GM19035 (cell line): ENCODE data around the gene MEGF10.

ENCODE experiments used
- ATAC-seq: cut with Tn5 transposase; IDR thresholded peaks from one replicate; pipeline ENCODE4 v1.9.1; 2021; ENCODE audit not compliant: unreplicated experiment

MEGF10 gene

GRCh38 chr5:127363403-127363802, 72.8 kb downstream of the MEGF10 start:
- ATAC-seq, result no peak

- no peak for ATAC-seq
These were observed 76.4 kb downstream of the MEGF10 start for GRCh38 chr5:127367029-127367428.

GRCh38 chr5:127367946-127368465, 77.4 kb downstream of the MEGF10 start:
- ATAC-seq, result no peak

- no peak for ATAC-seq
These were observed 79.2 kb downstream of the MEGF10 start for GRCh38 chr5:127369796-127370195.

- ATAC-seq, result no peak
These were observed 80.0 kb downstream of the MEGF10 start for GRCh38 chr5:127370631-127371030.

GRCh38 chr5:127373858-127374491, 83.4 kb downstream of the MEGF10 start:
- ATAC-seq, result no peak

GRCh38 chr5:127375124-127375523, 84.5 kb downstream of the MEGF10 start:
- no peak for ATAC-seq

GRCh38 chr5:127375544-127376091, 85.0 kb downstream of the MEGF10 start:
- no peak for ATAC-seq

- ATAC-seq, result no peak
These were observed 87.1 kb downstream of the MEGF10 start for GRCh38 chr5:127377651-127378050.

GRCh38 chr5:127385936-127386335, 95.3 kb downstream of the MEGF10 start:
- ATAC-seq, result no peak

GRCh38 chr5:127386557-127386956, 96.0 kb downstream of the MEGF10 start:
- ATAC-seq, result no peak

- ATAC-seq, result no peak
These were observed 99.0 kb downstream of the MEGF10 start for GRCh38 chr5:127389601-127390000.

GRCh38 chr5:127392762-127393161, 102.2 kb downstream of the MEGF10 start:
- ATAC-seq, result no peak

GRCh38 chr5:127396490-127397155, 106.0 kb downstream of the MEGF10 start:
- ATAC-seq, result no peak

- ATAC-seq, result no peak
These were observed 107.9 kb downstream of the MEGF10 start for GRCh38 chr5:127398508-127398907.

GRCh38 chr5:127399068-127399467, 108.5 kb downstream of the MEGF10 start:
- no peak for ATAC-seq

- ATAC-seq, result no peak
These were observed 109.9 kb downstream of the MEGF10 start for GRCh38 chr5:127400539-127400938.

- ATAC-seq, result no peak
These were observed 110.5 kb downstream of the MEGF10 start for GRCh38 chr5:127400946-127401670.

- no peak for ATAC-seq
These were observed 111.8 kb downstream of the MEGF10 start for GRCh38 chr5:127402361-127402760.

- no peak for ATAC-seq
These were observed 113.6 kb downstream of the MEGF10 start for GRCh38 chr5:127404190-127404589.

GRCh38 chr5:127406326-127407121, 115.9 kb downstream of the MEGF10 start:
- no peak for ATAC-seq
